Esophagus muscularis mucosa (tissue), 4 donors: Measurements from ENCODE around the gene PRPSAP1. TPM values are rescaled to one million over a fixed set of nuclear protein-coding genes. Genes with fewer than 3 reads are reported as not detected.
A peak's percentile ranks its signal among the peaks of the same experiment; 100 is the strongest.

ENCODE experiments used
- DNase-seq: peaks from one replicate; pipeline ENCODE4 v3.0.0-alpha.2; 2017; ENCODE audit errors: extremely low spot score
- H3K27ac ChIP-seq, 4 donors: fragments of 200-600 bp; sonication (generic); replicated peaks in 1 of 4; 1 replicate in 3 of 4; 2 replicates in 1 of 4; pipeline ENCODE4 v1.5.1; 2016 to 2019; ENCODE audit warnings: mild to moderate bottlenecking in 1 of 4
- H3K27me3 ChIP-seq, 4 donors: fragments of 200-600 bp; sonication (generic); one replicate each; pipeline versions ENCODE4 v1.5.1 to v1.6.0; 2016 to 2019
- H3K36me3 ChIP-seq, 4 donors: fragments of 200-600 bp; sonication (generic); one replicate each; pipeline ENCODE4 v1.5.1; 2016 to 2019
- H3K4me1 ChIP-seq, 4 donors: fragments of 200-600 bp; sonication (generic); one replicate each; pipeline ENCODE4 v1.5.1; 2016 to 2019
- H3K4me3 ChIP-seq, 4 donors: fragments of 200-600 bp; sonication (generic); 1 replicate in 2 of 4; 2 replicates in 2 of 4; pipeline ENCODE4 v1.5.1; 2016 to 2019; ENCODE audit warnings: mild to moderate bottlenecking in 4 of 4, moderate library complexity in 1 of 4
- H3K9me3 ChIP-seq, 4 donors: fragments of 200-600 bp; sonication (generic); 1 replicate in 3 of 4; 2 replicates in 1 of 4; pipeline ENCODE4 v1.5.1; 2016 to 2019
- CTCF ChIP-seq, 3 experiments: fragments of 200-600 bp in 2 of 3; fragments of 450-650 bp in 1 of 3; sonication (generic) in 2 of 3; IDR thresholded peaks; one replicate each; pipeline ENCODE4 v1.5.1; 2017 to 2019; ENCODE audit warnings: antibody characterized with exemption in 3 of 3, mild to moderate bottlenecking in 2 of 3, moderate library complexity in 1 of 3
- EP300 ChIP-seq: sonication (generic); formaldehyde crosslinking; IDR thresholded peaks from one replicate; pipeline ENCODE4 v1.6.1; 2017; ENCODE audit warnings: antibody characterized with exemption
- POLR2A ChIP-seq: fragments of 450-650 bp; IDR thresholded peaks from one replicate; pipeline ENCODE4 v1.6.1; 2017; ENCODE audit warnings: antibody characterized with exemption, moderate library complexity, mild to moderate bottlenecking, low read depth
- POLR2AphosphoS5 ChIP-seq, 2 donors: sonication (generic); formaldehyde crosslinking; IDR thresholded peaks; one replicate each; pipeline ENCODE4 v1.6.1; 2017; ENCODE audit warnings: antibody characterized with exemption in 2 of 2
- WGBS: methylation state at CpG from one replicate; pipeline ENCODE4 v1.1.5; 2018; 5-methylcytosine and 5-hydroxymethylcytosine counted together
- intact Hi-C: fragments of 100-400 bp; cut with DNase I; formaldehyde crosslinking; loops from one replicate; pipeline ENCODE4 v1.15.1; 2023
- total RNA-seq, 4 donors: library from RNA; depleted of rRNA; stranded (reverse); fragments of >200 nt; gene quantifications; one replicate each; pipeline versions ENCODE4 v1.1.0 to v1.2.1, GENCODE V29; 2016

PRPSAP1 gene
- total RNA-seq, 4 donors from 2014 or later, result 37.3 to 71.4 (median 50.4) TPM

DNA sequence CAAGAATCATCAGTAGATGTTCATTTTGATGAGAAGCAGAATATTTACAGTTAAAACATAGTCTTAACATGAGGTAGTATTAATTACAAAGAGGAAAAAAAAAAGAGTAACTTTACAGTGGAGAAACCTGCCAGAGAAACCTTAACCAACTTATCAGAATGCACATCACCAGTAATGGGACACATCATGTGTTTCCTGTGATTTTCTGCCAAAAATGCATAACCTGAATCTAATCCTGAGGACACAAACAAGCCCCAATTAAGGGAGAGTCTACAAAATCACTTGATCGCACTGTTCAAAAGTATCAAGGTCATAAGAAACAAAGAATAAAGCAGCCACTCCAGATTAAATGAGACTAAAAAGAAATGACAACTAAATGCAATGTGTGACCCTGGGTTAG is 27.4 kb downstream of the PRPSAP1 start:
- no peaks in the 10 kb centered on the region for H3K9me3 ChIP-seq
- no peak for DNase-seq
- peaks cover 0 to 7% (median 0%) of the 10 kb centered on the region in 4 donors for H3K4me1 ChIP-seq
- peaks cover 43 to 91% (median 76%) of the 10 kb centered on the region in 4 donors for H3K36me3 ChIP-seq
- TF ChIP-seq POLR2A (no peak), EP300 (no peak), POLR2AphosphoS5 (IDR thresholded peaks at IDR 0.05) (no peak), CTCF (IDR thresholded peaks at IDR 0.05) (no peak)
- no peak overlapping the region for H3K27ac ChIP-seq
- WGBS, result 87% methylated on average over 1 of the region's 1 CpG
- H3K27me3 ChIP-seq, result no peaks in the 10 kb centered on the region
- intact Hi-C loops, result no loop called here
- no peak overlapping the region for H3K4me3 ChIP-seq

GRCh38 chr17:76318586-76318985 is 35.1 kb downstream of the PRPSAP1 start:
- Histone ChIP-seq H3K27ac (no peak overlapping the region), H3K36me3 (peaks cover 17 to 80% (median 43%) of the 10 kb centered on the region in 4 donors), H3K9me3 (no peaks in the 10 kb centered on the region), H3K4me3 (no peak overlapping the region), H3K27me3 (no peaks in the 10 kb centered on the region), H3K4me1 (peaks cover 0 to 8% (median 2%) of the 10 kb centered on the region in 4 donors)
- WGBS, result 87% methylated on average over 3 of the region's 3 CpGs
- intact Hi-C loops, result no loop called here
- no peak for TF ChIP-seq EP300
- no peak for TF ChIP-seq CTCF (IDR thresholded peaks at IDR 0.05)
- TF ChIP-seq POLR2A, result no peak
- no peak for TF ChIP-seq POLR2AphosphoS5 (IDR thresholded peaks at IDR 0.05)
- DNase-seq, result no peak

- WGBS, result 89% methylated on average over 2 of the region's 2 CpGs
- Histone ChIP-seq H3K4me3 (no peak overlapping the region), H3K27ac (no peak overlapping the region), H3K36me3 (peaks cover 18 to 80% (median 43%) of the 10 kb centered on the region in 4 donors), H3K27me3 (no peaks in the 10 kb centered on the region), H3K4me1 (peaks cover 0 to 8% (median 2%) of the 10 kb centered on the region in 4 donors), H3K9me3 (no peaks in the 10 kb centered on the region)
- TF ChIP-seq POLR2A, result no peak
- no peak for TF ChIP-seq EP300
- no peak for TF ChIP-seq CTCF (IDR thresholded peaks at IDR 0.05)
- TF ChIP-seq POLR2AphosphoS5 (IDR thresholded peaks at IDR 0.05), result no peak
- intact Hi-C loops, result no loop called here
- no peak for DNase-seq
These were observed 36.2 kb downstream of the PRPSAP1 start for GRCh38 chr17:76317535-76317934.

DNA sequence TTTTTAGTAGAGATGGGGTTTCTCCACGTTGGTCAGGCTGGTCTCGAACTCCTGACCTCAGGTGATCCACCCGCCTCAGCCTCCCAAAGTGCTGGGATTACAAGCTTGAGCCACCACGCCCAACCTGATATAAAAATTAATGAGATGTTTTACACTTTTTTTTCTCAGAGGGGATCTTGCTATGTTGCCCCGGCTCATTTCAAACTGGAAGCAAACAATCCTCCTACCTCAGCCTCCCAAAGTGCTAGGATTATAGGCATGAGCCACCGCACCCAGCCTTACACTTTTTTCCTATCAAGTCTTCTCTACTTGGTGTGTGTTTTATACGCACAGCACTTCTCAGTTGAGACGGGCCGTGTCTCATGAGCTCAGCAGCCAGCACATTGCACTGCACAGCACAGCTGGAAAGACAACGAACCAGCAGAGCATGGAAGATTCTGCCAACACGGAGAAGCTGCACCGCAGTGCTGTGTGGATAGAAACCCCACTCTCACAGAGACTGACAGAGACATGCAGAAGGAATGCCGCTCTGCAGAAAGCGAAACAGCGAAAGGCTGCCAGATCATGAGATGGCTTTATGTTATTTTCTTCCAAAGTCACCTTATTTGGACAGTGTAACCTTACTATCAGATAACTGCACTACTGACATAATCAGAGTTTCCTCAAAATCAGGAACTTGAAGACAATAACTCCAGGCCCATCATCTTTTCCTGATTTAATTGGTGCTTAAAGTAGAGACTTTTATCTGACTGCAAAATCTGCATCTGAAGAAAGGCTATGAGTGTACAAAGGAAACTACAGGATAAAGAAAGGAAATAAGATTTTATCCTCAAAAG is 39.1 kb downstream of the PRPSAP1 start:
- intact Hi-C loops, result no loop called here
- Histone ChIP-seq H3K36me3 (peaks cover 32 to 84% (median 51%) of the 10 kb centered on the region in 4 donors), H3K4me1 (peaks cover 0 to 4% (median 2%) of the 10 kb centered on the region in 4 donors), H3K27ac (peak overlapping the region; percentile 18 to 34 (median 22)), H3K4me3 (no peak overlapping the region), H3K27me3 (no peaks in the 10 kb centered on the region), H3K9me3 (no peaks in the 10 kb centered on the region)
- WGBS, result 77% methylated on average over 15 of the region's 15 CpGs
- DNase-seq, result no peak
- TF ChIP-seq POLR2AphosphoS5 (IDR thresholded peaks at IDR 0.05), result peak; percentile 42 to 61
- no peak for TF ChIP-seq POLR2A
- no peak for TF ChIP-seq EP300
- no peak for TF ChIP-seq CTCF (IDR thresholded peaks at IDR 0.05)
